ENCODE measurements around the gene ARHGAP42. TPM values are rescaled to one million over a fixed set of nuclear protein-coding genes. Genes with fewer than 3 reads are reported as not detected.

ARHGAP42 gene
- total RNA-seq, 1 donor from 2014 or later: 16.3 TPM

DNA sequence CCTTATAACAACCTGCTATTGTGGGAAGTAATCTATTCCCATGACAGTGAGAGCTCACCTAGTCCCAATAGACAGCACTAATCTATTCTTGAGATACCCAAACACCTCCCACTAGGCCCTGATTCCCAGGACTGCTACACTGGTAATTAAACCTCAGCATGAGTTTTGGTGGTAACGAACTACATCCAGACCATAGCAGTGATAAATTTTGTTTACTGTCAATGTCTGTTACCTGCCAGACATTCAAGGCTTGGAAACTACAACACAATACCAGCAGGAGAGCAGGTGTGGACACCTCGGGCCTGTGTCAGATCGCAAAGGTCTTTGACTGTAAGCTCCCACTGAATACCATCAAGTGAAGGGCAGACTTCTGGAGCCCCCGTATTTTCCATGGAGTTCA is 187.1 kb downstream of the ARHGAP42 start:
- TF ChIP-seq, protein P1, sequence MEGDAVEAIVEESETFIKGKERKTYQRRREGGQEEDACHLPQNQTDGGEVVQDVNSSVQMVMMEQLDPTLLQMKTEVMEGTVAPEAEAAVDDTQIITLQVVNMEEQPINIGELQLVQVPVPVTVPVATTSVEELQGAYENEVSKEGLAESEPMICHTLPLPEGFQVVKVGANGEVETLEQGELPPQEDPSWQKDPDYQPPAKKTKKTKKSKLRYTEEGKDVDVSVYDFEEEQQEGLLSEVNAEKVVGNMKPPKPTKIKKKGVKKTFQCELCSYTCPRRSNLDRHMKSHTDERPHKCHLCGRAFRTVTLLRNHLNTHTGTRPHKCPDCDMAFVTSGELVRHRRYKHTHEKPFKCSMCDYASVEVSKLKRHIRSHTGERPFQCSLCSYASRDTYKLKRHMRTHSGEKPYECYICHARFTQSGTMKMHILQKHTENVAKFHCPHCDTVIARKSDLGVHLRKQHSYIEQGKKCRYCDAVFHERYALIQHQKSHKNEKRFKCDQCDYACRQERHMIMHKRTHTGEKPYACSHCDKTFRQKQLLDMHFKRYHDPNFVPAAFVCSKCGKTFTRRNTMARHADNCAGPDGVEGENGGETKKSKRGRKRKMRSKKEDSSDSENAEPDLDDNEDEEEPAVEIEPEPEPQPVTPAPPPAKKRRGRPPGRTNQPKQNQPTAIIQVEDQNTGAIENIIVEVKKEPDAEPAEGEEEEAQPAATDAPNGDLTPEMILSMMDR (IDR thresholded peaks at IDR 0.05): no peak
- Histone ChIP-seq H3K4me1 (no peaks in the 10 kb centered on the region), H3K36me3 (no peaks in the 10 kb centered on the region), H3K9me3 (no peaks in the 10 kb centered on the region), H3K27me3 (ENCODE audit: low read depth) (no peaks in the 10 kb centered on the region), H3K4me3 (no peak overlapping the region), H3K27ac (no peak overlapping the region)
- DNase-seq: no peak
- intact Hi-C loops (cut with DNase I): no loop called here
- no peak for ATAC-seq

DNA sequence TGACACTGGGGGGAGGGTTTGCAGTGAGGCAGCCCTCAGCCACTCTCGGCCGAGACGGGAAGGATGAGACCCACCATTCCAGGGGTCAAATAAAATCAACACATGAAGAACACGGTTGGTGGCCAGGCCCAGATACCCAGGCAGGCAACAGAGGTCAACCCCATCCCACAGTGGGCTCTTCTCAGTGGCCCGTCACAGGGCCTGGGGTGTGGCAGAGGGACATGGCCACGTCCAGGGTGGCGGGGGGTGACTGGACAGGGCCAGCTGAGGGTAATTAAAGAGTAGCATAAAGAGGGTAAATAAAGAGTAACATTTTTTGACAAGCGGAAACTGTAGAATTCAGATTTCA is 188.4 kb downstream of the ARHGAP42 start:
- no peak overlapping the region for H3K4me3 ChIP-seq
- no peak for ATAC-seq
- TF ChIP-seq, protein P1 (IDR thresholded peaks at IDR 0.05): no peak
- no peaks in the 10 kb centered on the region for H3K36me3 ChIP-seq
- H3K27ac ChIP-seq: no peak overlapping the region
- intact Hi-C loops (cut with DNase I): no loop called here
- DNase-seq: no peak
- H3K4me1 ChIP-seq: no peaks in the 10 kb centered on the region
- no peaks in the 10 kb centered on the region for H3K27me3 ChIP-seq (ENCODE audit: low read depth)
- H3K9me3 ChIP-seq: no peaks in the 10 kb centered on the region

DNA sequence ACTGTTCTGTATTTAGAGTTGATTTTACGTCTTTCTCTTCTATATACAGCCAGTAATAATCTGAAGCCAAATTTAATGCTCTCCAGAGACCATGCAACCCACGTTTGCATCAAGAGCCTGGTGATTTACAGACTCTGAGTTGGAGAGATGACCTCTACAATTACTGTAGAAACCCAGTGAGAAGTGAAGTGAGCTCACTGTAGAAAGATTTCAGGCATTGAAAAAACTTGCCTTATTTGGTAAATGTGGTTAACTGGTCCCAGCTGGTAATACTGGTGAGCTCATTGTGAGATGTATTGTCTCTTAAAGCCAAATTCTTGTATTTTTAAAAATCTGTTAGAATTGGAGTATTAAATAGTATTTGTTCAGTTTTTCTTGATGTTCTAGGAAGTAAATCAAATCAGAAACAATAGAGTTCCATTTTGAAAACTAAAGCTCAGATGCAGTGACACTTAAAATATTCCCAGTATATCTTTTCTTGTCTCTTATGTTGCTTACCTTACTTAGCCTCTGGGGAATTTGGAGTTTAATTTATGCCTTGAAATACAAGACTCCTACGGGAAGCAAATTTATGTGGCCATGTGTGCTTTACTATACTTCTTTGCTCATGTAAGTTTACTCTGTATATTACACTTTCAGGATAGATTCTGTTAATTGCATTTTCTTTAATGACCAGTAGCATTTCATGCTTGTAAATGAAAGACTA is 189.9 kb downstream of the ARHGAP42 start:
- ATAC-seq: peak; percentile 27 to 54
- intact Hi-C loops (cut with DNase I): no loop called here
- H3K27ac ChIP-seq: peak overlapping the region; percentile 21

DNA sequence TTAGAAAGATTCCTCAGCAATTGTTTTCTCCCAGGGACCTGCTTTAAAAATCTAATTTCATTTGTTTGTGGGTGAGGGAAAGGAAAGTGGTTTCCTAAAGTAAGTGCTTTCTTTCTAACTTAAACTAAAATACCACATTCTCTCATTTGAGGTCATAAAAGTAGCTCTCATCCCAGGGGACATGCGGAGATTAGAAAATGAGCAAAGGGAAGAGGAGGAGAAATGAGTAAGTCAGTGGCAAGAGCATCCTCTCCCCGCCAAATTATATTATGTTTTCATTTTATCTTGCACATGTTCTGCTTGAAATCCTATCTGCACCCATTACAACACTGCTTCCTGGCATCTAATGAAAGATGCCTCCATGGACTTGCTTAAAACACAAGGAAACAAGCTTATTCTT is 191.4 kb downstream of the ARHGAP42 start:
- H3K27me3 ChIP-seq (ENCODE audit: low read depth): no peaks in the 10 kb centered on the region
- no peak for ATAC-seq
- intact Hi-C loops (cut with DNase I): no loop called here
- no peak for DNase-seq
- no peak overlapping the region for H3K27ac ChIP-seq
- no peaks in the 10 kb centered on the region for H3K36me3 ChIP-seq
- TF ChIP-seq, protein P1 (IDR thresholded peaks at IDR 0.05): no peak
- H3K9me3 ChIP-seq: no peaks in the 10 kb centered on the region
- no peaks in the 10 kb centered on the region for H3K4me1 ChIP-seq
- no peak overlapping the region for H3K4me3 ChIP-seq

More for the DNA sequence above, 189.9 kb downstream of the ARHGAP42 start:
- H3K36me3 ChIP-seq: no peaks in the 10 kb centered on the region
- TF ChIP-seq, protein P1 (IDR thresholded peaks at IDR 0.05): no peak
- H3K27me3 ChIP-seq (ENCODE audit: low read depth): no peaks in the 10 kb centered on the region
- H3K4me3 ChIP-seq: no peak overlapping the region
- no peak for DNase-seq
- H3K9me3 ChIP-seq: no peaks in the 10 kb centered on the region
- no peaks in the 10 kb centered on the region for H3K4me1 ChIP-seq

DNA sequence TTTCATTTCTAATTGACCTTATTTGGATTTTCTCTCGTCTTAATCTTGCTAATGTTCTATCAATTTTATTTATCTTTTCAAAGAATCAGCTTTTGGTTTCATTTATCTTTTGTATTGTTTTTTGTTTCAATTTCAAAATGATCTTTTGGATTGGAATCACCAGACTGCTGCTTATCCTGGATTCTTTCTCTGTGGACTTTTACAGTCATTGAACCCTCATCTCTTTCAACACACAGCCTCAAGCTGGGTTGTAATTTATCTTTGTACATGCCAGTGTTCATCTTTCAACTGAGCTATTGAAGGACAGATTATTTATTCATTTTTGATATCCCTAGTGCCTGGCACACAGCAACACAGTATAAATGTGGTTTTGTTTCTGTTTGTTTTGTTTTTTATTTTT is 195.9 kb downstream of the ARHGAP42 start:
- Histone ChIP-seq H3K4me1 (no peaks in the 10 kb centered on the region), H3K4me3 (no peak overlapping the region), H3K27ac (no peak overlapping the region), H3K27me3 (ENCODE audit: low read depth) (no peaks in the 10 kb centered on the region), H3K36me3 (no peaks in the 10 kb centered on the region), H3K9me3 (no peaks in the 10 kb centered on the region)
- intact Hi-C loops (cut with DNase I): no loop called here
- ATAC-seq (no peak), DNase-seq (no peak)
- TF ChIP-seq, protein P1 (IDR thresholded peaks at IDR 0.05): no peak
